Camera-type eye (tissue), 1 donor: Measurements from ENCODE around the gene ZFP1. TPM values are rescaled to one million over a fixed set of nuclear protein-coding genes. Genes with fewer than 3 reads are reported as not detected.

ENCODE experiments used
- total RNA-seq: library from RNA; depleted of rRNA; stranded (reverse); fragments of >200 nt; gene quantifications from one replicate; pipeline ENCODE4 v1.2.3, GENCODE V29; 2014

Gene ZFP1
- 37.9 TPM for total RNA-seq

DNA sequence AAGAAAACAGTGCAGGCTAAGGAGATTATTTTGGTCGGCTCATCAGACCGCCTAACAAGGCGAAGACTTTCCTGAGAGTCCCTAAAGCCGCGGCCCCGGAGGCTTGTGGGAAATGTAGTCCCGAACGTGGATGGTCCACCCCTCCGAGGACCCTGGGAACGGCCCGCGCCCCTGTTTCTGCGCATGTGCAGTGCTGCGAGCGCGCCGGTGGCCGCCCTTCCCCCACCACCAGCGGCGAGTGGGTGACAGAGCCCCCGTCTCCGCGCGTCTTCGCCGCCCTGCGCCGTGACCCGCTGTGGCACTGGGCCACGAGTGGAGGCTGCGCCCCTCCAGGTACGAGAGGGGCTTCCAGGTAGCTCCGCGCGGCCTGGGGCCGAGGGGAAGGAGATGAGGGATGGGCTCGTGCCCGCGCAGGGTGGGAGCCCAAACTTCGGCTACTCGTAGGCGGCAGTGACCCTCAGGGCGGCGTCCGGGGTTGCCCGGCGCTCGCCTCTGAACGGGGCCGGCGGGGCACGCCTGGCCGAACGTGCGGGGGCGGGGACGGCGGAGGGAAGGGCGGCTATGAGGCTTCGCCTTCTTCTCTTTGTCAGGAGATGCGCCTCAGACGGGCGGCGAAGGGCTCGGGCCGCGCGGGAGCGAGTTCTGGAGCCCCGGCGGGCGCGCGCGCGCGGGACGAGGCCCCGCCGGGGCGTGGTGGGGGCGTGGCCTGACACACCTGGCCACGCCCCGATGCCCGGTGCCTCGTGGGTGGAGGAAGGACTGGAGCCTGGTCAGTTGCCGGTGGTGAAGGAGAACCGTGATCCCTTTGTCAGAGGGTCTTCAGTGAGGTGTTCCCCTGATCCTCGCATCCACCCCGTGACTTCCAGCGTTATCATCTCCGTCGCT lies at the start of gene ZFP1:
Gene ZFP1, plus strand, starts transcription at position 214 of the 885 bp plus-strand sequence. CDS start 4,428 bp downstream, outside the sequence.

GRCh38 chr16:75116081-75116910 lies 32.0 kb upstream of the ZFP1 start, which contains the start of gene LDHD:
Gene LDHD, minus strand, starts transcription at chr16:75116780. Its CDS starts 60 bp downstream, at chr16:75116720.

DNA sequence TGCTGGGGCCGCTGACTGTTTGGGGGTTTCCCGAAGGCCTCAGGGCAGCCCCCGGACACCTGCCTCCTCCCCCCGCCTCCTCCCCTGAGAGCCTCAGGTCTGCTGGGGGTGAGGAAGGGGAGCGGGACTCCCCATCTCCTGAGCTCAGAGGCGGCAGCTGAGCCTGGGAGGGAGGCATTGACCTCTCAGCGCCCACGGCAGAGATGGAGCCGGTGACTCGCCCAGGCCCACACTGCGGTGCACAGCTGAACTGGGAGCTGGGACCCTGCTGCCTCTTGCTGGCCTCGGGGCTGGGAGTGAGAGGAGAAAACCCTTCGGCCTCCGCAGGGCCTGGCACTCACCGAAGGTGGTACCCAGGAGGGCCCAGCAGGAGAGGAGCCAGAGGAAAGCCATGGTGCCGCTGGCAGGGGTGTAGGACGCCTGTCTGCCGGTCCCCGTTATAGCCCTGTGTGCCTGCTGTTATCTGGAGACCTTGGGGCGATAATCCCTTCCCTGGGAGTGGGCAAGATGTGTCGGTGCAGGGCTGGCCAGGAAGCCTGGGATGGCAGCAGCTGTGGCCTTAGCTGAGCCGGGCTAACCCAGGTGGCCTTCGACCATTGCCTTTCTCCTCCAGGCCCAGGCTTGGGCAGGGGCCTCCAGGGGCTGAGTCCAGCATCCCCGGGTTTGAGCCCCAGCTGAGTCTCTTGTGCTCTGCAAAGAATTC lies 58.6 kb downstream of the ZFP1 start, which contains the start of gene CTRB2:
Gene CTRB2, minus strand, starts transcription at position 413 of the 703 bp plus-strand sequence. Its CDS starts 20 bp downstream, at position 393.

DNA sequence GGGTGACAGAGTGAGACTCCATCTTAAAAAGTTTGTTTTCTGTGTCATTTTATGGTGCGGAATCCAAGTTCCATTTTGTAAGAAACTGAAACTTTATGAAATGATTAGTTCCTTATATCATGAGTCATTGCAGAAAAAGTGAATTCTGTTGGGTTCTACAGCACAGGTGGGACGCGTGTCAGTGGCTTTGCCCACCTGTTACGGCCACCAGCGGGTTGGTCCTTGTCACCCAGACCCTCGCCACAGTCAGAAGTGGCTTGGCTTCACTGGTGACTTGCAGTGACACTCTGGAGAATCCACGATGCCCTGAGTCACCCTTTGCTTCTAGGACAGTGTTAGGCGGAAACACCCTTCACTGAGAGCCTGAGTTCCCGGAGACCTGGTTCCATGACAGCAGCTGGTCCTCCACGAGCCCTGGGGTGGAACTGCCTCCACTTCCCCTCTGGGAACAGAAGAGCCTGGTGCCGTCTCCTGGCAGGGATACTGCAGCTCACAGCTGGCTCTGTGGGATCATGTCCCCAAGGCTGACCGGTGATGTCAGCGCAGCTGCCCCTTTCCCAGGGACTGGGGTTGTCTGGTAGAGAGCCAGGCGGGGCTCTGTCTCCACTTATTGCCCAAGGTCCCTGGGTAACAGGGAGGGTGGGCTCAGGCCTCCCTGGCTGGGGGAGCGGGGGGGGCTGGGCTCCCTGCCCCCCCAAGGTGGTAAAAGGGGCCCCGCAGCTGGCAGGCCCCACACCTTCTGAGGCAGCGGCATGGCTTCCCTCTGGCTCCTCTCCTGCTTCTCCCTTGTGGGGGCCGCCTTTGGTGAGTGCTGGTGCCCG lies 70.1 kb downstream of the ZFP1 start, which contains the start of gene CTRB1:
Gene CTRB1, plus strand, starts transcription at position 733 of the 821 bp plus-strand sequence. Its CDS starts 20 bp downstream, at position 753.

Other genes starting within 250 kb of the ZFP1 start
- gene WDR59, start 163.4 kb upstream of the ZFP1 start, total RNA-seq: 54.5 TPM
- 24.5 TPM for gene ZNRF1, start 149.5 kb upstream of the ZFP1 start, total RNA-seq
- 6.6 TPM for gene LDHD, start 31.7 kb upstream of the ZFP1 start, total RNA-seq
- gene CTRB2, start 58.6 kb downstream of the ZFP1 start, total RNA-seq: not detected
- not detected for gene CTRB1, start 70.5 kb downstream of the ZFP1 start, total RNA-seq
- 56.5 TPM for gene BCAR1, start 103.1 kb downstream of the ZFP1 start, total RNA-seq